DMS114 treated with DMSO at 0.1 percent for 48 hours (cell line): ENCODE results near the gene RBM20.
"Not testable (repeated sequence)": the region's sequence is repeated elsewhere in the genome, so short reads cannot be mapped to it uniquely, and the experiment has no call there.

Source experiments
- DNase-seq: peaks from one replicate; lab custom pipeline; 2025; ENCODE audit not compliant: unreplicated experiment; lab: John Stamatoyannopoulos, UW

The RBM20 gene

DNA sequence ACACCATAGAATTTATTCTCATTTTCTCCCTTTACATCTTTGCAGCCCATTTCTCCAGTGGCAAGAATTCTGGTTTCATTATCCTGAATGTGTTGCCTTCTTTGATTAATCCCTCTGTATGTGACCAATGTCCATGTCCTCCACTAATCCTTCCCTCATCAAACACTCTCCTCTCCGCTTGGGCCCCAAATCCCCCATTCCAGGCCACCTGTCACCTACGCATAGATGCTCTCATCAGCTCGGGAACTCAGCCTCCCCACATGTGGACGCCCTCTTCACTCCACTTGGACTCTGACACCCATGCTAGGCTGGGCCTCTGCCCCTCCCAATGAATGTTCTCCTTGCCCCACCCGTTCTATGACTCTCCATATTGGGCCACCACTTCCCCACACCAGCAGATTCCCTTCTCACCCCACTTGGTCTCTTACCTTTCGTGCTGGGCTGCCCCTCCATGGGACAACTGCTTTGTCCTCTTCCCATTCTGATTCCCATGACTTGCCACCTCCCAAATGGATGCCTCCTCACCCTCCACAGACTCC, 18.7 kb upstream of the RBM20 start:
- DNase-seq = no peak

DNA sequence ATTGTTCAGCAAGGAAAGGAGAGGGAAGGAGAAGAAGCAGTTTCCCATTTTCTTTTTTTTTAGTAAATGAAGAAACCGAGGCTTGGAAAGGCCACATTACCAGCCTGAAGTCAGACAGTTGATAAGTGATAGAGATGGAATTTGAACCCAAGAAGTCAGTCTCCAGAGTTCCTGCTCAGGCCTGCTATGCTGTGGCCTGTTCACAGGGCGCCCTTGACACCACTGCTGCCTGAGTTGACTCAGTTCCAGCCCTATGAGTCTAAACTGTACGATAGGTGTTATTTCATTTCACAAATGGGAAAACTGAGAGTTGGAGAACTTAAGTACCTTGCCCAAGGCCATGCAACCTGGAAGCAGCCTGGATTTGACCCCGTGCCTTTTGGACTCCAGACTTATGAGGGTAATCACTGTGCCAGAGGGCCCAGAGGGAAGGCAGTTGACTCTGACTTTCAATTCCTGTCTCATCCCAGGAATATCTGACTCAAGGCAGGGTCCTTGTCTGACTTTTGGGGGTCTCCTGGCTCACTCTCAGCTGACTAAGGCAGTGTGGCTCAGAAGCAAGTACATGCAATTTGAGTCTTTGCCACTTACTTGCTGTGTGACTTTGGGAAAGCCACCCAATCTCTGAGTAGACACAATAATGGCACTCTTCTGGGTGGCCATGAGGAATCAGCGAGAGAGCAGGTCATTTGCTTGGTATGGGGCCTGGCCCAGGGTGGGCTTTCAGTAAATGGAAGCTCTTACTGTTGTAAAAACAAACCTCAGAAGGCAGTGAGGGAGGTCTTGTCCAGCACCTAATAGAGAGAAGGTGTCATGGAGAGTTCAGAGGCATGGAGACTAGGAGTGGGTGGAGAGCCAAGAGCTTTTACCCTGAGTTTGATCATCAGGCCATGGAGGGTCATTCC, 17.9 kb upstream of the RBM20 start:
- DNase-seq = no peak

DNA sequence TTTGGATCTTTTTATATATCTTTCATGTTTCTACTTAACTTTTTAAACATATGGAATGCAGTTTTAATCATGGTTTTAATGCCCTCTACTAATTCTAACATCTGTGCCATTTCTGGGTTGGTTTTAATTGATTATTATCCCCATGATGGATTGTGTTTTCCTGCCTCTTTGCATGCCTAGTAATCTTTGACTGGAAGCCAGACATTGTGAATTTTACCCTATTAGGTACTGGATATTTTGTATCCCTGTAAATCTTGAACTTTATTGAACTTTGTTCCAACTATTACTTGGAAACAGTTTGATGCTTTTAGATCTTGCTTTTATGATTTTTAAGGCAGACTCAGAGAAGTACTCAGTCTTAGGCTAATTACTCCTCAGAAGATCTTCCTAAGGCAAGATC, 16.0 kb upstream of the RBM20 start:
- DNase-seq = no peak

DNA sequence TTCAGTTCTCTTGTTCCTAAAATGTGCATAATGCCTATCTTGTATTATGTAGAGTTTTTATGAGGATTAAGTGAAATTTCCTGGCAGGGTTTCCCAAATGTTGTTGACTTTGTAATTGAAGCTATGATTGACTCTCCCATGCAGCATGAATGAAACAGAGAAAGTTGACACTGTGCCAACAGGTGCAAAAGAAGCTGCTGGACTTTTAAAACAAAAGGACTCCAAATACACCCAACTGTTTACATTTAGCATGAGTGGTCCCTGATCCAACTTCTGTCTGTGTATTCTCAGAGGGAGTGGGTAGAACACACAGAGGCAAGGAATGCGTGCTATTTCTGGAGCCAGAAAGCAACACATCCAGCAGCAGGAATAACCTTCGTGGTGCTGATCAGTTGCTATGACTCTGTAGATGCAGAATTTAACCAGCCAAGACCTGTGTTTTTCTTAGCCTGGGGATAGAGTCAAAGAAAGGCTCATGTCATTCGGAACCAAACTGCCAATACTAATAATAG, 14.4 kb upstream of the RBM20 start:
- DNase-seq = no peak

DNA sequence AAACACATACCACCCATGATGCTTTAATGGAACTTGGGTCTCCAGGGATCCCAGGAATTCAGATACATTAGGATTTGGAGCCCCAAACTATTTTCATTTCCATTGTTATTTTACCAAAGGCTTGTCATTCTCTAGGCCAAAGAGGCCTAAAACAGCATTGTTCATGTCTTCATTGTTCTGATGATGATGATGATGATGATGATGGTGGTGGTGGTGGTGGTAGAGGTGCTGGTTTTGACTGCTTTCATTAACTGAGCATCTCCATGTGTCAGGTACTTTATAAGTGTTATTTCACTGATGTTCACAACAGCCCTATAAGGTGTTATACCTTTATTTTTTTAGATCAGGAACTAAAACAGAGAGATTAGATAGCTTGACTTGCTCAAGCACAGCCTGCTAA, 12.2 kb upstream of the RBM20 start:
- no peak for DNase-seq

DNA sequence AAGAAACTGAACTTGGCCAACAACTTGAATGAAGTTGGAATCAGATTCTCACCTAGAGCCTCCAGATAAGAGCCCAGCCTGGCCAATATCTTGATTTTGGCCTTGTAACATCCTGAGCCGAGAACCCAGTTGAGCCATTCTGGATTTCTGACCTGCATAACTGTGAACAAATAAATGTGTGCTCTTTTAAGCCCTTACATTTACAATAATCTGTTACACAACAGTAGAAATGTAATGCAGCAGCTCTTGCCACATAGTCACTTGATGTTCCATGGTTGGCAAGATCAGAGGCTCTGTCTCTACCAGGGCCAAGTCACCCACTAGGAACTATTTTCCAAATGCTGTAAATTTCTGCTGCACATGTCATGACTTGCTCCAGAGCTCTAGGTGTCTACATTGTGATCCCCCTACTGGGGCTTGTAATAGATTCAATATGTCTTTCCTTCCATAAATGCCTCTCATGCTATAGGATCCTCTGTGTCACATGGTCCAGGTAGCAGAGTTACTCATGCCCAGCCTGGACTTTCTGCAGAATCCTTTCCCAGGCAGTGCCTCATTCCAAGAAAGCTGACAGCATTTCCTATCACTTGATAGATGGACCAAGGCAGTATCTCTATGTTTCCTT, 11.4 kb upstream of the RBM20 start:
- no peak for DNase-seq

DNA sequence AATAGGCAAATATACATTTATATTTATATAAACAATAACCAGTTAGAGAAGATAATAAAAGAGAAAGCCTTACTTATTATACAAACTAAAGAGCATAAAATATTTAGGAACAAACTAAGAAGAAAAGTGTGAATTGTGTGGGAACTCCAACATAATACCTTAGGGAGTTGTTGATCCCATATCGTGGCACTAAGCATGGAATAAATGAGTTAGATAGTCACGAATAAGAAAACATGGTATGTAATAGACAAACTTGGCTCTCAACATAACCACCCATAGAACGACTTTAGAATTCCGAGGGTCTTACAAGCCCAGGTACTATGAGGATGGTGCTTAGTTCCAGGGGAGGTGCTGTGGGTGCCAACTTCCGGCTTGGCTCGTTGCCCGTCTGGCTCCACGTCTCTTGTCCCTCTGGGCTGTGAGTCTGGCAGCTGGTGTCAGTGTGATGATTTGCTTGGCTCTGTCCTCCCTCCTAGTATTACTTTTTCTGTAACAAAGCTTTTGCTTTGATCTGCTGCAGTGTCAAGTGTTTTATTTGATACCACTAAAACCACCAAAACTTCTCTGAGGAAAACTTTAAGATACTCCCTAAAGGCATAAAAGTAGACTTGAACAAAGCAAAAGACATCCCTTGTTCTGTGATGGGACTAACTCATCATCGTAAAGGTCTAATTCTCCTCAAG, 9.5 kb upstream of the RBM20 start:
- DNase-seq = no peak

DNA sequence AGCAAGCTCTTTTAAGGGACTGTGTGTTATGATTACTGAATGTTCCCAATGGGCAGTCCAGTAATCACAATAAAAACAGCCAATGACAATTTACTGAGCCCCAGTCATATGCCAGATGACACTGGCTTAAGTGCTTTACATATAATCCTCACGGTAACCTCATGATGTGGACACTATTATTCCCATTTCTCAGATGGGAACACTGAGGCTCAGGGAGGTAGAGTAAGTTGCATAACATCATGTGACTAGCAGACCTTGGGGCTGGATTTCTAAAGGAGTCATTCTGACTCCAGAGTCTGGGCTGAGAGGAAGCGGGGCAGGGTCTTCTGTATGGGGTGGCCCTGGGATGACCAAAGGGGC, 7.6 kb upstream of the RBM20 start:
- DNase-seq = no peak

DNA sequence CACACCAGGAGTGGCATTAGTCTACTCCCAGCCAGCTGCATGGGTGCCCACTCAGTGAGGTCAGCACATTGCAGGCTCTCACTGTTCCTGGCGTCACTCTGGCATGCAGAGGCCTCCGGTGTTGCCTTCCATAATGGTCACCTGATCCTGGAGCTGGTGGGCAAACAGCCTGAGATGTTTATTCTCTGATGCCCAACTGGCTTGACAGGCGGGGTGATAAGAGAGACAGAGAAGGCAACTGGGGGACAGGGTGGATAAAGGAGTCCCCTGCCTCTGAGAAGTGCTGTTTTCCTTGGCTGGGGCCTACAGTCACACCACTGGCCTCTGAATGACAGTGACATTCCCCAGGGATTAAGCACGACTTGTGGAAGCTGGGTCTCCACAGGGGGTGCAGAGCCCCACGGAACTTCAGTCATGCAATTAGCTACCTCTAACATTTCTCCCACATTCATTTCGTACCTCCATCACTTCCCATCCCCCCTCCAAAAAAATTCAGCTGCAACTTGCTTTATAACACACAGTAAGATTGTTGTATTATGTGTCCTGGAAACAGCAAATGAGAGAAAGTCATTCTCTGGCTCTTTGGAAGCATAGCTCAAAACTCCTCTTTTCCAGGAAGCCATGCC, 7.1 kb upstream of the RBM20 start:
- DNase-seq = no peak

DNA sequence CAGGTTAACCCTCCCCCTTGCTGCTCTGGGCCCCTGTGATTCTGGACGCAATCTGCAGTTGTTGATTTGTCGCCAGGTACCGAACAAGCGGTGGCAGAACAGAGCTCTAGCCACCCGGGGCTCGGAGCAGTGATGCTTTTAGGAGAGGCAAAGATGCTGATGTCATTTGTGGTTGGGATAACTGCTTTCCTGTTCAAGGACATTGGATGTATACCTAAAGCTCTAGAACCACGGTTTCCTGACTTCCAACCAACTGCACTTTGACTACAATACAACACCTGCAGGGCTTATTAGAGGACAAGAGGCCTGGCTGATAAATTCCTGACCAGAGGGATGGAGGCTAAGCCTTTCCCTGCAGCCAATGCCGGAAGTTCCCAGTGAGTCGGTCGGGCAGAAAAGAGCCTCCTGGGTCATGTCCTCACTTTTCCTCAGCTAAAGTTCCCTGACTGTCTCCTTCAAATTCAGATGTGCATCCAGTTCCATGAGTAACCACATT, 6.5 kb upstream of the RBM20 start:
- no peak for DNase-seq

DNA sequence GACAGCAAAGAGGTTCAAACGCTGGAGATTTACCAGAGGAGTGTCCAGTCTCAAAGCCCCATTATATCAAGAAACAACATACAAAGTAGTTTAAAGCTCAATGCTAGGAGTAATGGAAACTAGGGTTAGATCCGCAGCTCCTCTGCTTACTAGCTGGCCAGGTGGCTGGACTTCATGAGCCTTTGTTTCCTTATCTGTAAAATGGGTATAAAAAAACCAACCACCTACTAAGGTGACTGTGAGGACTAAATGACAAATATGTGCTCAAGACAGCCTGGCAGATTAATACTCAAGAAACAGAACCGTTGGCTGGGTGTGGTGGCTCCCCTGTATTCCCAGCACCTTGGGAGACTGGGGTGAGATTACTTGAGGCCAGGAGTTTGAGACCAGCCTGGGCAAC, 5.8 kb upstream of the RBM20 start:
- no peak for DNase-seq

DNA sequence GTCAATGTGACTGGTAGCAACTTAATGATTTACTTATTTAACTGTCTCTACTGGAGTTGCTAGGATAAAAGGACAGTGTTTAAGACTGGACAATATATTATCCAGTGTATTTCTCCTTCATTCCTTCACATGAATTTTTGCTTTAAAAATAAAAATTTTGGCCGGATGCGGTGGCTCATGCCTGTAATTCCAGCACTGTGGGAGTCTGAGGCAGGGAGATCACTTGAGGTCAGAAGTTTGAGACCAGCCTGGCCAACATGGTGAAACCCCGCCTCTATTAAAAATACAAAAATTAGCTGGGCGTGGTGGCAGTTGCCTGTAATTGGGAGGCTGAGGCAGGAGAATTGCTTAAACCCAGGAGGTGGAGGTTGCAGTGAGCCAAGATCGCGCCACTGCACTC, 5.1 kb upstream of the RBM20 start:
- DNase-seq = not testable (repeated sequence)

DNA sequence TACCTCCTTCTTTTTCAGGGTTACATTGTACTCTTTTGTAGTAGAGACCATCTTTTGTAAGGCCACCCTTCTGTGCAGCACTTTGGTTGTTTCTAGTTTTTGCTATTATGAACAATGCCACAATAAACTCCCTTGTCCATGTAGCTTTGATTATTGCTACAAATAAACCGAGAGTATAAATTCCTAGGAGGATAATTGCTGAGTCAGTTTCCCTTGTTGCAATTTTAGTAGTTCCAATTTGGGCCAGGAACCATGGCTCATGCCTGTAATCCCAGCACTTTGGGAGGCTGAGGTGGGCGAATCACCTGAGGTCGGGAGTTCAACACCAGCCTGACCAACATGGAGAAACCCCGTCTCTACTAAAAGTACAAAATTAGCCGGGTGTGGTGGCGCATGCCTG, 4.3 kb upstream of the RBM20 start:
- DNase-seq = not testable (repeated sequence)

DNA sequence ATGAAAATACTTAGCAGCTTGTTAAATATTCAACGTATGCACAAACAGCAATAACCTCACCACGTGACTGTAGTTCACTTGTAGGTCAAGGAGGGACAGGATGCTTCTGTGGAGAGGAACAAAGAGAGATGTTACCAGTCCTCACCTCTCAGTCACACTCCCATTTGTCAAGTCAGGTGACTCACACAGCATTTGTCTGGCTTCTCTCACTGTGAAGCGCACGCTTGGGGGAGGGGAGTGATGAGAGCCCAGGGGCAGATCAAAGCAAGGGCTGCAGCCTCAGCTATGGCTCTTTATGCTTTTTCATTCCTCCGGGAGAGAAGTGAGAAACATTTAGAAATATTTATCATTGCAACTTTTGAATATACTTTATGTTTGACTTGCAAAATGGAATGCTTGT, 2.9 kb upstream of the RBM20 start:
- no peak for DNase-seq

DNA sequence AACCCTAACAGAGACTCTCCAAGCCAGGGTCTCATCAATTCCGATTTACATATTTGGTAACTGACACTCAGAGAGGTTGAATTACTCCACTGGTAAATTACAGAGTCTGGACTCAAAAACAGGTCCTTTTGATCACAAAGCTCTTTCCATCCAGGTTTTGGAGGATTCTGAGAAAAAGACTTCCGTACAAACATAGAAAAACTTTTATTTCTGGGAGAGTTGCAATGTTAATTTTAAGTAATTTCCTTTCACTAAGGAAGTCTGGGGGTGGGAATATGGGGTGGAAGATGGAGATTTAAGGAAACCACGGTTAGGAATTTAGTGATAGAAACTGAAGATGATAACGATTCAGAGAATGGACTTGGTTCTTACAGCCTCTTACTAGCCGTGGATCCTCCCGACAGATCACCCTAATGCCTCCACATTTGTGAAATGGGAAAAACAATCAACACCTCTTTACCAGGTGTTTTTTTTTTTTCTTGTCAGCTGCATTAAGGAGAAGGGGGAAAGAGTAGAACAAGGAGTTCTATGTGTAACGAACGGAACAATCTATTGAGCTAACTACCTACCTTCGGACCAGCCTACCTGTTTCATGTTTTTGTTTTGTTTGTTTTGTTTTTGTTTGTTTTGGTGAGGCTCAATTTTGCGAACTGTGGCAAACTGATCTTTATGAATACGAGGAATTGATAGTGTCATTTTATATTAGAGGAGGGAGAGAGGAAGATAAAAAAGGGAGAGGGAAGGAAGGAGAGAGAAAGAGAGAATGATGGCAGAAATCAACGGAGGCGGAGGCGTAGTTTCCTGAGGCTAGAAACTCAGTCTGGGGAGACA, 1.7 kb upstream of the RBM20 start:
- no peak for DNase-seq

DNA sequence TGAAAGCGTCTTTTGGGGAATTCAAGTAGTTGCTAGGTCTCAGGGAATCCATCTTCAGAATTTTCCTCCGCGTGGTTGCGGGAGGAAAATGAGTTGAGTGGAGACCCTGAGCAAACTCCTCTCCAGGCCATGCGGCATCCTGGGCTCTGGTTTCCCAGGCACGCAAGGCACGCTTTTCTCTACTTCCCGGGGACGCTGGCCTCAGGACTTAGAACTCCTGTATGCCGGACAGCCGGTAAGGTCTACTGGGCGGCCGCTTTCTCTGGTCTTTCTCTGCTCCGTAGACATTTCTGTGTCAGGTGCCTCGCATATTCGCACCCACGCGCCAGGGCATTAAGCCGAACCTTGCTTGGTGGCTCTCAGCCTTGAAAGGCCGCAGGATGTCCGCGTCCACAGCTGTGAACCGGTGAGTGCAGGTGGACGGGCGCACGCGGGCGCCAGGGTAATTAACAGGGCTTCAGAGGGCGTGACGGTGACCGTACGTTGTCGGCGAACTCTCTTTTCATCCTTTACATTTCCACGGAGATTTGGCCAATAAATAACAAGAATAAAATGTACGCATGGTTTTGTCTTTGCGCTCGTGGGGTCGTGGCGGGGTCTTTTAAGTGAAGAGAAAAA, 992 bp upstream of the RBM20 start:
- no peak for DNase-seq

DNA sequence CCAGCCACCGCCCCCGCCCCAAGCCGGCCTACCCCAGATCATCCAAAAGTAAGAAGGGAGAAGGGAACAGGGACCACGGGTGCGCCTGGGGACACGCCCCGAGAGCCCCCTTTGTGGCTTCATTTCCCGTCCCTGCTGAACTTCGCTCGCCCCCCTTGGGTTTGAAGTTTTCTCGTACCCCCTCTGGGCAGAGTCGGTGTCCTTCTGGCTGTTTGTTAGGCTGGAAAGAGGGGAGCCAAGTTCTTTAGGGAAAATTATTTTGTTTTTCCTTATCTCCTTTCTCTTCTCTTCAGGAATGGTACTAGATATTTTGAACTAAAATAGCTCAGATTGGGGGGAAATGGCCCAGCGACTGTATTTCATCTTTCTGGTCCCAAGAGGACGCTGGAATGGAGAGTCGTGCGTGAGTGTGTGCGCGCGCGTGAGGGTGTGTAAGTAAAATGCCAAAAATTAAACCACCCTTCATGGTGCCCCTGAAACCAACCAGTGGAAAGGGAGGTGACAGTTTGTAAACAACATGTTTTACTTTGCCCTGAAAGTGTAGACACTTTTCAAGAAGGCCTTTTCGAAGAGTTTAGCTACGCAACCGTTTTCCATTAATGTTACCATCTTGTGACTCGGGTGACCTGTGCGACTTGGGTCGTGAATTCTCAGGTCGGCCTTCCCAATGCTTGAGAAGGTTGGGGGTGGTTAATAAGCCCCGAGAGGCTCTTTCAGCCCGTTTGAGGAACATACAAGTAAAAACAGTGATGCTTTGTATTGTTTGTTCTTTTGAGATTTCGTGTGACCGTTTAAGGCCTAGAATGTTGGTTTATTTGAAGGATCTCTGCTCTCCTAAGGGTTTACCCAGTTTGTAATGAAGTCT, 694 bp downstream of the RBM20 start:
- no peak for DNase-seq

DNA sequence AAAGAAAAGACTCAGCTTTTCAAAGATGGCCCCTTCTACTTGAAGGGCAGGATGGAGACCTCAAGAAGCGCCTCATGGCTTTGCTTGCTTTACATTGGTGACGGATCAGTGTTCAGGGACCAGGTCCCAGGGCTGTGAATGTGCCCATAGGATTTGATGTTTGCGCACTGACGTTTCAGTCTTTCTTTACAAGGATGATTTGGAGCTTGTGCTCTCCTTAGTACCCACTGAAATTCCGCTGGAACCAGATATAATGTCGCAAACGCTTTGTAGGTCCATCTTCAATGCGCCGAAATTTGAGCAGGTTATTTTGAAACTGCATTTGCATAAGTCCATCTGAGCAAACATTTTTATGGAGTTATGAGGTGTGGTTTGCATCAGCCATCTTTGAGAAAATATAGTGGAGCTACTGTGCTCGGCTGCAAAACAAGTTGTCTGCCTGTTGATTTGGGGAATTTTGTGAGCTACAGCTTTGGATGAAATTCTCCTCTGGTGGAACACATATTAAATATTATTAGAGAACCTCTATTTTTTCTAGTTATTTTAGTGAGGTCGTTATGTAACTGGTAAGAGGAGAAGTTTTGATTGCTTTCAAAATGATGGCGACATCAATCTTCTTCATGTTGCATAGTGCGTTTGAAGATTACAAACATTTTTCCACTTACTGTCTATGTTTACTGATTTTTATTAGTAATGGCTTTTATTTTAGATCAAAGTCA, 2.4 kb downstream of the RBM20 start:
- no peak for DNase-seq
